Measurements from ENCODE around the gene EPN2. TPM values are rescaled to one million over a fixed set of nuclear protein-coding genes. Genes with fewer than 3 reads are reported as not detected.

EPN2 gene
- total and polyA plus RNA-seq, 2 donors = 3.8 to 8.5 TPM

DNA sequence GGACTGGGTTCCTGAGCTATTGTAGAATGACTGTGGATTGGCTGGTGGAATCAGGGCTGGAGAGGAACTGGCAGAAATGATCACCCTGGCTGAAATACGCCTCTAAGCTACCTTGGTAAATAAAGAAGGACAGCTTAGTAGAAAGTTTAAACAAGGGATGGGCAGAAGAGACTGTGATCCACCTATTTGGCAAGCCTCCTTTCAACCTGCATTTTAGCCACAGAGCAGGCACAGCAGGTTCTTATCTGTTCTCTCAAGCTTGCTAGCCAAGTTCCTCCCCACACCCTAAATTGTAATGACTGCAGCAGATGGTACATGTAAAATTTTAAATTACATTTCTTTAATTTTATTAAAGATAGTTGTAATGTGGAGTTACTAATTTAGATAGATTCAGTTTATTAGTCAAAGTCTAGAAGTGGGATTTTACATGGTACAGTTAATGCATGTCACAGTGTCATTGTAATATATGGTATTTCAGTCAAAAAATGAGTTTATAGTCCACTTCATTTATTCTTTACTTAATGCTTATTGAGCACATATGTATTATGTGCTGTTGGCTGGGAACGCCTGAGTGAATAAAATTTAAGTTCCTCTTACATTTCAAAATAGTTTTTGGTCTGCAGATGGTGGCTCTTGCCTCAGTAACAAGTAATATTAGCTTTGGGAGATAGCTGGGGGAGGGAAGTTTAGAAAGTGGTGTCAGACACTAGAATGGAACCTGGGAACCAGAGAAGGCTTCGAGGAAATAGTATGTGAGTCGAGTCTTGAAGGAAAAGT is 11.2 kb downstream of the EPN2 start:
- WGBS = 90% methylated on average over 4 of the region's 4 CpGs
- Histone ChIP-seq H3K4me3 (ENCODE audit: low read length in 2 of 2) (no peak overlapping the region), H3K27ac (ENCODE audit: low read depth in 1 of 2, low read length in 1 of 2) (no peak overlapping the region), H3K27me3 (ENCODE audit: control insufficient read depth in 2 of 2, insufficient read depth in 1 of 2, low read length in 1 of 2) (peaks cover 0 to 16% of the 10 kb centered on the region in 2 donors), H3K4me1 (ENCODE audit: control insufficient read depth in 2 of 2, insufficient read depth in 2 of 2, low read length in 2 of 2) (no peaks in the 10 kb centered on the region), H3K36me3 (ENCODE audit: control insufficient read depth in 2 of 2, insufficient read depth in 2 of 2, low read length in 1 of 2) (no peaks in the 10 kb centered on the region), H3K9me3 (ENCODE audit: control insufficient read depth in 2 of 2, insufficient read depth in 1 of 2, low read length in 1 of 2) (no peaks in the 10 kb centered on the region)
- no peak for DNase-seq (ENCODE audit: low read depth in 6 of 9, low spot score in 9 of 9)

DNA sequence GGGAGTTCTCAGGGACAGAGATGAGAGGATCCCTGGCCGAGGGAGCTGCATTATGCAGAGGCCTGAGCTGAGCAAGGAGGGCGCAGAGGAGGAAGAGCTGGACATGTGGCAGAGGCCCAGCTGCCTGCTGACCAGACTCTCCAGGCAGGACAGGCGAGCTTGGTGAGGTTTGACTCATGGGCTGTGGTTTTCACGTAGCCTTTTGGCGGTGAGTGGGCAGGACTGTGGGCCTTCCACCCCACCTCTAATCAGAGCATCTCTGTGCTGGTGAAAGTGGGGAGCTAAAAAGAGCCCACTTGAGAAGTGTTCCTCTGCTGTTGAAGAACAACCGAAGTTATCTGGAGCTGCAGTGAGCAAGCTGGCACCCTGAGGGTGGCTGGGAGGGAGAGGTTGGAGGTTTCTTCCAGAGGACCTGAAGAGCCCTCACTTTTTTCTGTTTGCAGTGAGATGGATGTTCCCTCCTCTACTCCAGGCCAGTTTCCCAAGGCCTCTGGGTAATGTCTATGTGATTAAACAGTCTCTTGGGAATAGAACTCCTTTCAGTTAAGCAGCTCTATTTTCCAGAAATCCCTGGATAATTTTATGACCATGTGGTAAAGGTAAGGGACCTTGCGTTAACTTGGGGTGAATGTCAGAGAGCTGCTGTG is 11.9 kb downstream of the EPN2 start:
- 91% methylated on average over 7 of the region's 7 CpGs for WGBS
- Histone ChIP-seq H3K4me1 (ENCODE audit: control insufficient read depth in 2 of 2, insufficient read depth in 2 of 2, low read length in 2 of 2) (no peaks in the 10 kb centered on the region), H3K27me3 (ENCODE audit: control insufficient read depth in 2 of 2, insufficient read depth in 1 of 2, low read length in 1 of 2) (peaks cover 0 to 16% of the 10 kb centered on the region in 2 donors), H3K4me3 (ENCODE audit: low read length in 2 of 2) (no peak overlapping the region), H3K36me3 (ENCODE audit: control insufficient read depth in 2 of 2, insufficient read depth in 2 of 2, low read length in 1 of 2) (no peaks in the 10 kb centered on the region), H3K9me3 (ENCODE audit: control insufficient read depth in 2 of 2, insufficient read depth in 1 of 2, low read length in 1 of 2) (no peaks in the 10 kb centered on the region), H3K27ac (ENCODE audit: low read depth in 1 of 2, low read length in 1 of 2) (no peak overlapping the region)
- no peak for DNase-seq (ENCODE audit: low read depth in 6 of 9, low spot score in 9 of 9)

DNA sequence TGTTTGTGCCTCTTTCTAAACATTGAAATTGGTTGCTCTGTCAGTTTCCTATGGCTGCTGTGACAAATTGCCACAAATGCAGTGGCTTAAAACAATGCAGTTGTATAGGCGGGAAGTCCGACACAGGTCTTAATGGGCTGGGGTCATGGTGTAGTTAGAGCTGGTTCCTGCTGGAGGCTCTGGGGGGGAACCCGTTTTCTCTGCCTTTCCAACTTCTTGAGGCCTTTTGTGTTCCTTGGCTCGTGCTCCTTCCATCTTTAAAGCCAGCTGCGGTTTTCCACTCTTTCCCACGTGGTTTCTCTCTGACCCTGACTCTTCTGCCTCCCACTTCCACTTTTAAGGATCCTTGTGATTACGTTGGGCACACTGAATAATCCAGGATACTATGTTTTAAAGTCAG is 12.5 kb downstream of the EPN2 start:
- WGBS = 92% methylated on average over 7 of the region's 7 CpGs
- H3K9me3 ChIP-seq (ENCODE audit: control insufficient read depth in 2 of 2, insufficient read depth in 1 of 2, low read length in 1 of 2) = no peaks in the 10 kb centered on the region
- no peaks in the 10 kb centered on the region for H3K36me3 ChIP-seq (ENCODE audit: control insufficient read depth in 2 of 2, insufficient read depth in 2 of 2, low read length in 1 of 2)
- no peak for DNase-seq (ENCODE audit: low read depth in 6 of 9, low spot score in 9 of 9)
- peaks cover 0 to 15% of the 10 kb centered on the region in 2 donors for H3K27me3 ChIP-seq (ENCODE audit: control insufficient read depth in 2 of 2, insufficient read depth in 1 of 2, low read length in 1 of 2)
- no peak overlapping the region for H3K27ac ChIP-seq (ENCODE audit: low read depth in 1 of 2, low read length in 1 of 2)
- H3K4me3 ChIP-seq (ENCODE audit: low read length in 2 of 2) = no peak overlapping the region
- no peaks in the 10 kb centered on the region for H3K4me1 ChIP-seq (ENCODE audit: control insufficient read depth in 2 of 2, insufficient read depth in 2 of 2, low read length in 2 of 2)

DNA sequence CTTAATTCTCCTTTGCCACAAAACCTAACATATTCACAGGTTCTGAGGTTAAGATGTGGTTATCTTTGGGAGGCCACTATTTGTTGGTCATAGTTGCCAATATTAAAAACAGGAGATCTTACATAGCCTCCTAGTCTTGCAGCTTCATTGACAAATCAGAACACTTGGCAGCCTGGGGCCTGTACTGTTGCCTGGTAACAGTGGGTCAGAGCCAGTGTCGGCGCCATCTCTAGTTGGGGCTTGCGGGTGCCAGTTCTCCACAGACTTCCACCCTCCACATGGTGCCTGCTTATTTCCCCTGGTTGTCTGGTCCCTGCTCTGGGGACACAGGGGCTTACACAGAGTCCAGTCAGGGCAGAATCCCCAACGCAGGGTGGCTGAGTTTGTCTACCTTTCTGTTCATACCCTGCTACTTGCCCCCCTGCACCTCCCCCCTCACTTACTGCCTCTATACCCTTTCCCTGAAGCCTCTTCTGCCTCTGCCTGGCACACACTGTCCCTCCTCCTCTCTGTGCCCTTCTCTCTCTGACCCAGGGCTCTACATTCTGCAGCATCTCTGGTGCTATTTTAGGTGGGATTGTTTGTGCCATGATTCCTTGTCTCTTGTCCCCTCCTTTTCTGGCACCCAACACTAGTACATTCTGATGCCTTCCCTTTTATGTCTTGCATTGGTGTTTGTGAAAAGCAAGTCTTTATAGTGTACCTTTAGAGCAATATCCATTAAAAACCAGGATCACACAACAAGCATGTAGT is 13.4 kb downstream of the EPN2 start:
- H3K27ac ChIP-seq (ENCODE audit: low read depth in 1 of 2, low read length in 1 of 2) = no peak overlapping the region
- DNase-seq (ENCODE audit: low read depth in 6 of 9, low spot score in 9 of 9) = no peak
- H3K36me3 ChIP-seq (ENCODE audit: control insufficient read depth in 2 of 2, insufficient read depth in 2 of 2, low read length in 1 of 2) = no peaks in the 10 kb centered on the region
- H3K27me3 ChIP-seq (ENCODE audit: control insufficient read depth in 2 of 2, insufficient read depth in 1 of 2, low read length in 1 of 2) = peaks cover 0 to 12% of the 10 kb centered on the region in 2 donors
- H3K4me1 ChIP-seq (ENCODE audit: control insufficient read depth in 2 of 2, insufficient read depth in 2 of 2, low read length in 2 of 2) = no peaks in the 10 kb centered on the region
- H3K9me3 ChIP-seq (ENCODE audit: control insufficient read depth in 2 of 2, insufficient read depth in 1 of 2, low read length in 1 of 2) = no peaks in the 10 kb centered on the region
- no peak overlapping the region for H3K4me3 ChIP-seq (ENCODE audit: low read length in 2 of 2)
- WGBS = 96% methylated on average over 4 of the region's 4 CpGs

DNA sequence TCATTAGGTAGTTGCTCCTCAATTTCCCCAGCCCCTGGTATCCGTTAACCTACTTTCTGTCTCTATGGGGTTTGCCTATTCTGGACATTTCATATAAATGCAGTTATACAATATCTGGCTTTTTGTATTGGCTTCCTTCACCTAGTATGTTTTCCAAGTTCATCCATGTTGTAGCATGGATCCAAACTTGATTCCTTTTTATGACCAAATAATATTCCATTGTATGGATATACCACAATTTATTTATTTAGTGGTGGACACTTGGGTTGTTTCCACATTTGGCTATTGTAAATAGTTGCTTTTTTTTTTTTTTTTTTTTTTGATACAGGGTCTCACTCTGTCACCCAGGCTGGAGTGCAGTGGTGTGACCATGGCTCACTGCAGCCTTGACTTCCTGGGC is 15.9 kb downstream of the EPN2 start:
- 93% methylated on average over 1 of the region's 1 CpG for WGBS
- Histone ChIP-seq H3K27ac (ENCODE audit: low read depth in 1 of 2, low read length in 1 of 2) (no peak overlapping the region), H3K27me3 (ENCODE audit: control insufficient read depth in 2 of 2, insufficient read depth in 1 of 2, low read length in 1 of 2) (peaks cover 0 to 9% of the 10 kb centered on the region in 2 donors)

DNA sequence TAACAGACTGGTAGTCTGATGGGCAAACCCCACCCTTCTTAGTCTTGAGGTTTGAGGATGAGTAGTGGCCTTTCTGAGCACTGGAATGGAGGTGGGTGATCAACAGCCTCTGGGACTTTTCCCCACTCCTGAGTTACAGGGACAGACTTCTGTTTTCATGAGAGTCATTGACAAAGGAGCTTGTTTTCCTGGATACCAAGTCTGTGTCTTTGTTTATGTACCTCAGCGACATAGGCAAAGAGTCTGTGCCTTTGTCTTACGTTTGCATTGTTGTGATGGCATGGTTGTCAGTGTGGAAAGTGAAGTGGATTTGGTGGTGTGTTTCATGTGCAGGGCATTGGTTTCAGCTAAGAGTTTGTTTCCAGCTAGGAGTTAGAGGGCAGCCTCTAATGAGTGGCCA is 17.5 kb downstream of the EPN2 start:
- no peak overlapping the region for H3K4me3 ChIP-seq (ENCODE audit: low read length in 2 of 2)
- no peaks in the 10 kb centered on the region for H3K9me3 ChIP-seq (ENCODE audit: control insufficient read depth in 2 of 2, insufficient read depth in 1 of 2, low read length in 1 of 2)
- WGBS = 88% methylated on average over 2 of the region's 2 CpGs
- H3K36me3 ChIP-seq (ENCODE audit: control insufficient read depth in 2 of 2, insufficient read depth in 2 of 2, low read length in 1 of 2) = no peaks in the 10 kb centered on the region
- H3K27ac ChIP-seq (ENCODE audit: low read depth in 1 of 2, low read length in 1 of 2) = no peak overlapping the region
- H3K4me1 ChIP-seq (ENCODE audit: control insufficient read depth in 2 of 2, insufficient read depth in 2 of 2, low read length in 2 of 2) = no peaks in the 10 kb centered on the region
- no peak for DNase-seq (ENCODE audit: low read depth in 6 of 9, low spot score in 9 of 9)
- peaks cover 0 to 10% of the 10 kb centered on the region in 2 donors for H3K27me3 ChIP-seq (ENCODE audit: control insufficient read depth in 2 of 2, insufficient read depth in 1 of 2, low read length in 1 of 2)

More for the DNA sequence above, 15.9 kb downstream of the EPN2 start:
- Histone ChIP-seq H3K4me3 (ENCODE audit: low read length in 2 of 2) (no peak overlapping the region), H3K36me3 (ENCODE audit: control insufficient read depth in 2 of 2, insufficient read depth in 2 of 2, low read length in 1 of 2) (no peaks in the 10 kb centered on the region), H3K9me3 (ENCODE audit: control insufficient read depth in 2 of 2, insufficient read depth in 1 of 2, low read length in 1 of 2) (no peaks in the 10 kb centered on the region), H3K4me1 (ENCODE audit: control insufficient read depth in 2 of 2, insufficient read depth in 2 of 2, low read length in 2 of 2) (no peaks in the 10 kb centered on the region)
- no peak for DNase-seq (ENCODE audit: low read depth in 6 of 9, low spot score in 9 of 9)

DNA sequence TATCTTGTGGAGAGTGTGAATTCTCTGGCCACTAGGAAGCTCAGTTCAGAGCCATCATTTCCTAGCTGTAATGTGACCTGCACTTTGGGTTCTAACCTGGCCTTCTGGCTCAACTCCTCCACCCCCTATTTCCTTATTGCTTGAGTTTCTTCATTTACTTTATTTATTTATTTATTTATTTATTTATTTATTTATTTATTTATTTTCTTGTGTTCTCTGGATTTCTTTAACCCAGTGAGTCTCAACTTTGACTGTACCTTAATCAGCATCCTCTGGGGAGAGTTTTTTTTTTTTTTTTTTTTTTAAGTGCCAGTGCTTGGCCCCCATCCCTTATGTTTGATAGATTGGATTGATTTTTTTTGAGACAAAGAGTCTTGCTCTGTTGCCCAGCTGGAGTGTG is 18.1 kb downstream of the EPN2 start:
- Histone ChIP-seq H3K4me1 (ENCODE audit: control insufficient read depth in 2 of 2, insufficient read depth in 2 of 2, low read length in 2 of 2) (no peaks in the 10 kb centered on the region), H3K27ac (ENCODE audit: low read depth in 1 of 2, low read length in 1 of 2) (no peak overlapping the region), H3K4me3 (ENCODE audit: low read length in 2 of 2) (no peak overlapping the region), H3K27me3 (ENCODE audit: control insufficient read depth in 2 of 2, insufficient read depth in 1 of 2, low read length in 1 of 2) (peaks cover 0 to 16% of the 10 kb centered on the region in 2 donors), H3K9me3 (ENCODE audit: control insufficient read depth in 2 of 2, insufficient read depth in 1 of 2, low read length in 1 of 2) (no peaks in the 10 kb centered on the region), H3K36me3 (ENCODE audit: control insufficient read depth in 2 of 2, insufficient read depth in 2 of 2, low read length in 1 of 2) (no peaks in the 10 kb centered on the region)
- no peak for DNase-seq (ENCODE audit: low read depth in 6 of 9, low spot score in 9 of 9)

DNA sequence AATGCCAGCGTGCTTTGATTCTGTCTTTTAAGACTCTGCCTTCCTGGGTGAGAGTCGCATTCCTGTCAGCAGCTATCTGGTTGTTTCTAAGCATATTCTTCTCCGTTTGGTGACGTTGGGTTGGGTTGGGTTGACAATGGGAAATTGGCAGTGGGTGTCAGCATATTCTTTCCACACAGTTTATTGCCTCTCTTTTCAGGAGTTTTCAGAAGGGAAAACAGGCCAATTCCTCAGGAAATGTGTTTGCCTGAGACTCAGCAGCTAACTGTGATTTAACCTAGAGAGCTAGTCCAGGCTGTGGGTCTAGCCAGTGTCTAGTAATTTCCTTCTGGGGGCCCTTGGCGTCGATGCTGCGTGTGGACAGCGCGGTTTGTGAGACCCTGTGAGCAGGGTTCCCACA is 21.2 kb downstream of the EPN2 start:
- 96% methylated on average over 9 of the region's 9 CpGs for WGBS
- H3K4me1 ChIP-seq (ENCODE audit: control insufficient read depth in 2 of 2, insufficient read depth in 2 of 2, low read length in 2 of 2) = peaks cover 0 to 2% of the 10 kb centered on the region in 2 donors
- H3K36me3 ChIP-seq (ENCODE audit: control insufficient read depth in 2 of 2, insufficient read depth in 2 of 2, low read length in 1 of 2) = no peaks in the 10 kb centered on the region
- no peak for DNase-seq (ENCODE audit: low read depth in 6 of 9, low spot score in 9 of 9)
- no peak overlapping the region for H3K27ac ChIP-seq (ENCODE audit: low read depth in 1 of 2, low read length in 1 of 2)
- H3K4me3 ChIP-seq (ENCODE audit: low read length in 2 of 2) = no peak overlapping the region
- H3K27me3 ChIP-seq (ENCODE audit: control insufficient read depth in 2 of 2, insufficient read depth in 1 of 2, low read length in 1 of 2) = peaks cover 0 to 21% of the 10 kb centered on the region in 2 donors
- H3K9me3 ChIP-seq (ENCODE audit: control insufficient read depth in 2 of 2, insufficient read depth in 1 of 2, low read length in 1 of 2) = no peaks in the 10 kb centered on the region

DNA sequence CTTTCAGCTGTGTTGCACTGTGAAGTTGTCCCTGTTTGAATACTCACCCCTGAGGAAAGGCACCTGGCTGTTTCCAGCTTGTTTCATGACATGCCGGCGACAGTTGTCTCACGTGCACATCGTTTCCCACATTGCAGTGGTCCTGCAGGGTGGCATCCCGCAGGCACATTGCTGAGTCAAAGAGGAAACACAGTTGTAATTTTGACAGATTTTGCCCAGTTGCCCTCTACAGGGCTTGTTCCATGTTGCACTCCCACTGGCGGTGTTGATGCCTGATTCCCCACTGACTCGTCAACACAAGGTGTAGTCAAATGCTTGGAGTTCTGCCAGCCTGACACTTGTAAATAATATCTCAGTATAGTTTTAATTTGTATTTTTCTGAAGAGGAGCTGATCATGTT is 23.8 kb downstream of the EPN2 start:
- 47% methylated on average over 7 of the region's 7 CpGs for WGBS
- Histone ChIP-seq H3K36me3 (ENCODE audit: control insufficient read depth in 2 of 2, insufficient read depth in 2 of 2, low read length in 1 of 2) (no peaks in the 10 kb centered on the region), H3K9me3 (ENCODE audit: control insufficient read depth in 2 of 2, insufficient read depth in 1 of 2, low read length in 1 of 2) (no peaks in the 10 kb centered on the region), H3K27me3 (ENCODE audit: control insufficient read depth in 2 of 2, insufficient read depth in 1 of 2, low read length in 1 of 2) (peaks cover 0 to 39% of the 10 kb centered on the region in 2 donors), H3K4me1 (ENCODE audit: control insufficient read depth in 2 of 2, insufficient read depth in 2 of 2, low read length in 2 of 2) (peaks cover 0 to 2% of the 10 kb centered on the region in 2 donors), H3K27ac (ENCODE audit: low read depth in 1 of 2, low read length in 1 of 2) (no peak overlapping the region), H3K4me3 (ENCODE audit: low read length in 2 of 2) (no peak overlapping the region)
- DNase-seq (ENCODE audit: low read depth in 6 of 9, low spot score in 9 of 9) = no peak
